WTC11 (cell line): ENCODE measurements around the gene FOXP1. TPM values are rescaled to one million over a fixed set of nuclear protein-coding genes. Genes with fewer than 3 reads are reported as not detected.

Experiments
- ATAC-seq: fragments of 200-7000 bp; cut with Tn5 transposase; 2 replicates; pipeline ENCODE4 v1.10.0; 2021; ENCODE audit warnings: mild to moderate bottlenecking, moderate library complexity
- CTCF ChIA-PET: fragments of 300-600 bp; sonication (Branson Sonifier 250); formaldehyde crosslinking; loops from one replicate; lab custom pipeline; 2021; ENCODE audit warnings: antibody characterized with exemption; lab: Charles Lee
- POLR2A ChIA-PET: fragments of 350-600 bp; sonication (Branson Sonifier 250); formaldehyde crosslinking; loops from one replicate; lab custom pipeline; 2021; ENCODE audit warnings: antibody characterized with exemption; lab: Charles Lee
- DNase-seq: peaks from one replicate; pipeline ENCODE4 v3.0.0; 2021; ENCODE audit warnings: low spot score
- H3K27ac Mint-ChIP-seq: 2 replicates; pipeline ENCODE4 v1.8.0; 2021; ENCODE audit warnings: mixed read lengths
- H3K27me3 Mint-ChIP-seq: 2 replicates; pipeline ENCODE4 v1.8.0; 2021; ENCODE audit warnings: low read depth, mild to moderate bottlenecking, moderate library complexity, mixed read lengths
- H3K36me3 Mint-ChIP-seq: 2 replicates; pipeline ENCODE4 v1.8.0; 2021; ENCODE audit warnings: mixed read lengths
- H3K4me1 Mint-ChIP-seq: 2 replicates; pipeline ENCODE4 v1.8.0; 2022; ENCODE audit warnings: mixed read lengths
- H3K4me3 Mint-ChIP-seq: 2 replicates; pipeline ENCODE4 v1.8.0; 2021; ENCODE audit warnings: mild to moderate bottlenecking, moderate library complexity, mixed read lengths
- H3K9me3 Mint-ChIP-seq: 2 replicates; pipeline ENCODE4 v1.8.0; 2021; ENCODE audit warnings: mixed read lengths
- E2F1 ChIP-seq: sonication (generic); formaldehyde crosslinking; IDR thresholded peaks from 2 replicates; pipeline ENCODE4 v1.8.0; 2022; ENCODE audit warnings: mild to moderate bottlenecking, missing genetic modification reagents
- E2F4 ChIP-seq: sonication (generic); formaldehyde crosslinking; IDR thresholded peaks from 2 replicates; pipeline ENCODE4 v1.8.1; 2022; ENCODE audit warnings: low read depth, mild to moderate bottlenecking, moderate library complexity, missing genetic modification reagents, borderline replicate concordance
- E2F5 ChIP-seq: sonication (generic); formaldehyde crosslinking; IDR thresholded peaks from 2 replicates; pipeline ENCODE4 v1.8.1; 2022; ENCODE audit warnings: mild to moderate bottlenecking, moderate library complexity, missing genetic modification reagents
- HMGXB4 ChIP-seq: sonication (generic); formaldehyde crosslinking; IDR thresholded peaks from 2 replicates; pipeline ENCODE4 v1.8.1; 2023; ENCODE audit warnings: mild to moderate bottlenecking, moderate library complexity, missing genetic modification reagents
- MAX ChIP-seq: sonication (generic); formaldehyde crosslinking; IDR thresholded peaks from 2 replicates; pipeline ENCODE4 v1.8.0; 2022; ENCODE audit warnings: mild to moderate bottlenecking, missing genetic modification reagents
- MLX ChIP-seq: sonication (generic); formaldehyde crosslinking; IDR thresholded peaks from 2 replicates; pipeline ENCODE4 v1.8.1; 2023; ENCODE audit warnings: mild to moderate bottlenecking, missing genetic modification reagents, moderate library complexity
- NR3C1 ChIP-seq: sonication (generic); formaldehyde crosslinking; conservative IDR thresholded peaks from 2 replicates; pipeline ENCODE4 v1.8.1; 2023; ENCODE audit warnings: low read depth, mild to moderate bottlenecking, missing genetic modification reagents
- SMAD3 ChIP-seq: sonication (generic); formaldehyde crosslinking; IDR thresholded peaks from 2 replicates; pipeline ENCODE4 v1.8.0; 2022; ENCODE audit warnings: missing genetic modification reagents, mild to moderate bottlenecking, borderline replicate concordance
- USF2 ChIP-seq: sonication (generic); formaldehyde crosslinking; IDR thresholded peaks from 2 replicates; pipeline ENCODE4 v1.8.1; 2023; ENCODE audit warnings: mild to moderate bottlenecking, missing genetic modification reagents, moderate library complexity
- ZBTB21 ChIP-seq: sonication (generic); formaldehyde crosslinking; IDR thresholded peaks from 2 replicates; pipeline ENCODE4 v1.8.1; 2023; ENCODE audit warnings: mild to moderate bottlenecking, missing genetic modification reagents, borderline replicate concordance
- ZMAT4 ChIP-seq: fragments of 250-450 bp; sonication (Bioruptor Pico); IDR thresholded peaks from 2 replicates; pipeline ENCODE4 v1.9.0; 2021; ENCODE audit warnings: mild to moderate bottlenecking
- ZNF219 ChIP-seq: sonication (generic); formaldehyde crosslinking; IDR thresholded peaks from 2 replicates; pipeline ENCODE4 v1.8.0; 2023; ENCODE audit warnings: missing genetic modification reagents, mild to moderate bottlenecking, borderline replicate concordance
- ZNF416 ChIP-seq: fragments of 250-450 bp; sonication (Bioruptor Pico); IDR thresholded peaks from 2 replicates; pipeline ENCODE4 v1.9.0; 2021; ENCODE audit warnings: mild to moderate bottlenecking, inconsistent platforms
- ZNF423 ChIP-seq: fragments of 250-450 bp; sonication (Bioruptor Pico); IDR thresholded peaks from 2 replicates; pipeline ENCODE4 v2.1.2; 2022; ENCODE audit warnings: mild to moderate bottlenecking, moderate library complexity
- ZNF512 ChIP-seq: sonication (generic); formaldehyde crosslinking; IDR thresholded peaks from 2 replicates; pipeline ENCODE4 v1.8.1; 2022; ENCODE audit warnings: missing genetic modification reagents, borderline replicate concordance
- ZNF671 ChIP-seq: fragments of 250-450 bp; sonication (Bioruptor Pico); IDR thresholded peaks from 2 replicates; pipeline ENCODE4 v1.8.0; 2021; ENCODE audit warnings: mild to moderate bottlenecking
- ZSCAN18 ChIP-seq: fragments of 250-450 bp; sonication (Bioruptor Pico); IDR thresholded peaks from 2 replicates; pipeline ENCODE4 v2.1.2; 2022; ENCODE audit warnings: mild to moderate bottlenecking, moderate library complexity
- total RNA-seq: library from RNA; stranded (reverse); gene quantifications from 3 replicates; pipeline ENCODE4 v1.2.3, GENCODE V29; 2021

FOXP1 gene
- total RNA-seq, 1 experiment from 2014 or later, result 25.8 TPM

GRCh38 chr3:71514621-71515020 is 68.9 kb downstream of the FOXP1 start:
- no peaks in the 10 kb centered on the region for H3K9me3 Mint-ChIP-seq
- TF ChIP-seq E2F5 (CRISPR knock-in tag), result no peak
- TF ChIP-seq, all 79 proteins: peak for 0
- Mint-ChIP-seq H3K4me1 (peaks cover 35% of the 10 kb centered on the region), H3K36me3 (no peaks in the 10 kb centered on the region), H3K27me3 (no peaks in the 10 kb centered on the region), H3K4me3 (no peak overlapping the region), H3K27ac (no peak overlapping the region)
- ChIA-PET POLR2A (interaction anchor here (0.7 kb wide), 1 partner anchor 18 kb away, joined by 11 read pairs; no protein-coding TSS in a partner anchor), CTCF (interaction anchor here (1.1 kb wide), 1 partner anchor 167 kb away, joined by 3 read pairs; no protein-coding TSS in a partner anchor)
- DNase-seq (no peak), ATAC-seq (no peak)

- Mint-ChIP-seq H3K36me3 (no peaks in the 10 kb centered on the region), H3K4me3 (no peak overlapping the region), H3K4me1 (peaks cover 31% of the 10 kb centered on the region), H3K9me3 (no peaks in the 10 kb centered on the region), H3K27me3 (no peaks in the 10 kb centered on the region), H3K27ac (no peak overlapping the region)
- no peak for ATAC-seq
- ChIA-PET CTCF (no interaction called here), POLR2A (no interaction called here)
- DNase-seq, result no peak
- TF ChIP-seq ZNF671 (CRISPR knock-in tag) (no peak), ZNF512 (CRISPR knock-in tag) (no peak), SMAD3 (CRISPR knock-in tag) (no peak), USF2 (no peak), MLX (no peak), MAX (CRISPR knock-in tag) (no peak), E2F1 (CRISPR knock-in tag) (no peak)
Measured at GRCh38 chr3:71513515-71513914, 70.0 kb downstream of the FOXP1 start.

GRCh38 chr3:71513081-71513480 is 70.4 kb downstream of the FOXP1 start:
- peaks cover 27% of the 10 kb centered on the region for H3K4me1 Mint-ChIP-seq

More at GRCh38 chr3:71513081-71513480, 70.4 kb downstream of the FOXP1 start:
- Mint-ChIP-seq H3K36me3 (no peaks in the 10 kb centered on the region), H3K4me3 (no peak overlapping the region), H3K9me3 (no peaks in the 10 kb centered on the region), H3K27ac (no peak overlapping the region), H3K27me3 (no peaks in the 10 kb centered on the region)
- no peak for ATAC-seq
- TF ChIP-seq ZMAT4 (CRISPR knock-in tag) (no peak), HMGXB4 (CRISPR knock-in tag) (no peak), E2F1 (CRISPR knock-in tag) (no peak), E2F4 (CRISPR knock-in tag) (no peak), ZNF219 (CRISPR knock-in tag) (no peak), ZNF423 (no peak), ZBTB21 (CRISPR knock-in tag) (no peak), ZSCAN18 (no peak), ZNF416 (no peak), NR3C1 (CRISPR knock-in tag) (no peak)
- DNase-seq, result no peak
- CTCF ChIA-PET, result no interaction called here
- POLR2A ChIA-PET, result no interaction called here
